Lower leg skin (tissue), 3 donors: ENCODE measurements around the gene SREBF1.

Source experiments
- CTCF ChIP-seq, 3 donors: fragments of 450-650 bp; IDR thresholded peaks; one replicate each; pipeline ENCODE4 v1.5.1; 2016; ENCODE audit warnings: antibody characterized with exemption in 3 of 3, mild to moderate bottlenecking in 3 of 3, moderate library complexity in 2 of 3
- POLR2A ChIP-seq, 2 donors: fragments of 450-650 bp; IDR thresholded peaks; one replicate each; pipeline ENCODE4 v1.6.1; 2016 to 2017; ENCODE audit warnings: antibody characterized with exemption in 2 of 2, mild to moderate bottlenecking in 1 of 2, moderate library complexity in 1 of 2

DNA sequence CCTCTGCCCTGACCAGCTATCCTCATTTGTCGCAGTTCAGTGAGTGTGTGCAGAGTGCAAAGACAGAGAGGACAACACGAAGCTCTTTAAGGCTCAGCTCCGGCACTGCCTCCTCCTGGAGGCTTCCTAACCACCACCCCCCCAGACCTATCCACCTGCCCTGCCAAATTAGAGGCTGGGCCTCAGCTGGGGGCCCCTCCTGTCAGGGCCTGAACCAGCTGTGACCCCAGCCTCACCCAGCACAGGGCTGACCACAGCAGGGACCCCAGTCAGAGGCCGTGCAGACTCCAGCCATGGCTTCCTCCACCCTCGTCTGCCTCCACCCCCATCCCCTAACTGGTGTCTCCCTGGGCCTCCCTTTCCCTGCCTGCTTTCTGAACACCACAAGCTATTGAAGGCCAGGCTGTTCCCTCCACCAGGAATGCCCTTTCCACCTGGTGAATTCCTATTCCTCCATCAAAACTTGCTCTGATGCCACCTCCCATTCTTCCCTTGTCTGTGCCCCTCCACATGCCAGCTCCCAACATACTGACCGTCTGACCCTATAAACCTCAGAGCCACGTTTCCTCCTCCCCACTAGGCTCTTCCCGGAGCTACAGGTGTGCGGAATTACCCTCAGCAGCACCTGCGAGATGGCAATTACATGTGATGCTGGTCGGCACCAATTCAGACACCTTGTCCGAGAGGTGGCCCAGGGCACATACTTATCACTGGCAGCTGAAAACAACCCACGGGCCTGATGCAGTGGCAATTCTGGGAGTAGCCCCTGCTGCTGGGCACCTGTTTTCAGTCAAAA is 8.8 kb downstream of the SREBF1 start:
- TF ChIP-seq POLR2A (IDR thresholded peaks at IDR 0.05) (no peak), CTCF (IDR thresholded peaks at IDR 0.05) (no peak)
